Measurements from ENCODE around the gene GPR35.
"Not testable (repeated sequence)": the region's sequence is repeated elsewhere in the genome, so short reads cannot be mapped to it uniquely, and the experiment has no call there.

- TF ChIP-seq CTCF (conservative IDR thresholded peaks at IDR 0.05 in 1 of 2, IDR thresholded peaks at IDR 0.05 in 1 of 2; ENCODE audit: low read depth in 1 of 2, low read length in 2 of 2); EZH2 (IDR thresholded peaks at IDR 0.05; ENCODE audit: low read length, missing control alignments): not testable (repeated sequence)
Measured at GRCh38 chr2:240616860-240617666, 8.2 kb upstream of the GPR35 start.
